AG04449 (cell line): Measurements from ENCODE around the gene EXT2.

Experiments
- CTCF ChIA-PET: fragments of 350-600 bp; formaldehyde crosslinking; extraction: SDS; loops from one replicate; lab custom pipeline; 2021; ENCODE audit warnings: antibody characterized with exemption; lab: Yijun Ruan, JAX
- POLR2A ChIA-PET: fragments of 400-600, 350-600 bp; formaldehyde crosslinking; extraction: SDS; loops from one replicate; lab custom pipeline; 2020; ENCODE audit warnings: antibody characterized with exemption, inconsistent platforms; lab: Yijun Ruan, JAX
- DNase-seq: peaks from one replicate; pipeline ENCODE4 v3.0.0-alpha.2; 2010; ENCODE audit warnings: low read depth, low spot score
- H3K4me3 ChIP-seq: 2 replicates; pipeline ENCODE4 v1.5.1; 2011; ENCODE audit warnings: low read depth, mild to moderate bottlenecking, control low read depth, low read length
- CTCF ChIP-seq: IDR thresholded peaks from one replicate; pipeline ENCODE4 v1.5.1; 2011; ENCODE audit warnings: mild to moderate bottlenecking, moderate library complexity, low read length, control low read depth, inconsistent platforms; ENCODE audit not compliant: insufficient read depth; ENCODE audit errors: missing control alignments

Gene EXT2

GRCh38 chr11:44228379-44228778 is 132.9 kb downstream of the EXT2 start:
- CTCF ChIA-PET, result interaction anchor here (0.9 to 1.7 kb wide), 2 partner anchors 58 to 308 kb away, joined by 3 to 5 read pairs; no protein-coding TSS in a partner anchor
- TF ChIP-seq CTCF, result no peak
- H3K4me3 ChIP-seq, result no peak overlapping the region
- POLR2A ChIA-PET, result no interaction called here
- DNase-seq, result no peak

DNA sequence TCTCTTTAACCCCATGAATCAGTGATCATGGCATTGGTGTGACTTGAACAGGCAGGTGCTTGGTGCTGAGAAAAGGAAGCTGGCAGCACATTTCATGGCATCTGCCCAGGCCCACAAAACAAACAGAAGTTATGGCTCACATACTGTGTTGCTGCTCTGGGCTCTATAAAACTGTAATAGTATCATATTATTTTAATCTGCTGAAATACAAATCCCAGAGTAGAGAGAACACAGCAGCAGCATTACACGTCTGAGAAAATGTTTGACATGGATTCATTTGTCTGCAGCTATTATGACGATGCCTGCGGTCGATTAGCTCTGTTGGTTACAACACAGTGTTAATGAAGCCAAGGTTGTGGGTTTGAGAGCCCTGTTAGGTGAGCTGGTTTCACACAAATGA is 133.6 kb downstream of the EXT2 start:
- POLR2A ChIA-PET, result no interaction called here
- CTCF ChIA-PET, result interaction anchor here (0.9 kb wide), 1 partner anchor 307 kb away, joined by 3 read pairs; no protein-coding TSS in a partner anchor
- H3K4me3 ChIP-seq, result no peak overlapping the region
- no peak for TF ChIP-seq CTCF
- no peak for DNase-seq

- ChIA-PET CTCF (no interaction called here), POLR2A (no interaction called here)
Observed at GRCh38 chr11:44229624-44230023, 134.1 kb downstream of the EXT2 start.

DNA sequence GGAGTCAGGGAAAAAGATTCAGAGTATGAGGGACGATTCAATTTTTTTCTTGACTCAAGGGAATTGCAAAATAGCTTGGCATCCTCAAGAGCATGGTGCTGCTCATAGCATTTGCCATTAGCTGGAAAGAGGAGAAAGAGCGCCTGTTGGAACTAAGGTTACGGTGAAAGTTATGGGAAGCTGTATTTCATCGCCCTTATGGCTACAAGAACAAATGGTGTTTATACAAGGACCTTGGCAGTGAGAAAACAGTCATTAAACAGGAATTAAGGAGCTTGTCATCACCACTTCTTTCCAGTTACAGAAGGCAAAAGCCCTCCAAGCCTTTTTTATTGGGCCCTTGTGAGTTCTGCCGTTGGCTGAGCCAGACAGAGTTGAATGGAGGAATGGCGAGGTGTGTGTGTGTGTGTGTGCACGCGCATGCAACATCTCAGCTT is 140.3 kb downstream of the EXT2 start:
- no peak for DNase-seq
- TF ChIP-seq CTCF, result no peak
- CTCF ChIA-PET, result interaction anchor here (0.8 to 1.8 kb wide), 5 partner anchors 8 to 50 kb away, joined by 3 to 6 read pairs (median 3); no protein-coding TSS in a partner anchor
- POLR2A ChIA-PET, result no interaction called here
- H3K4me3 ChIP-seq, result no peak overlapping the region

More at GRCh38 chr11:44229624-44230023, 134.1 kb downstream of the EXT2 start:
- no peak overlapping the region for H3K4me3 ChIP-seq
- TF ChIP-seq CTCF, result no peak
- no peak for DNase-seq

- H3K4me3 ChIP-seq, result no peak overlapping the region
- CTCF ChIA-PET, result interaction anchor here (0.9 to 1.8 kb wide), 6 partner anchors 7 to 50 kb away, joined by 3 to 6 read pairs (median 3); no protein-coding TSS in a partner anchor
- no peak for TF ChIP-seq CTCF
- DNase-seq, result no peak
- POLR2A ChIA-PET, result no interaction called here
Observed at GRCh38 chr11:44236296-44236695, 140.8 kb downstream of the EXT2 start.

GRCh38 chr11:44237156-44237555 is 141.7 kb downstream of the EXT2 start:
- no peak for DNase-seq
- TF ChIP-seq CTCF, result no peak
- POLR2A ChIA-PET, result no interaction called here
- H3K4me3 ChIP-seq, result no peak overlapping the region
- CTCF ChIA-PET, result interaction anchor here (0.9 to 1.8 kb wide), 4 partner anchors 10 to 104 kb away, joined by 3 to 6 read pairs (median 4); no protein-coding TSS in a partner anchor
